Gastroesophageal sphincter (tissue), 3 donors: ENCODE measurements around the gene EHD3.

ENCODE experiments used
- CTCF ChIP-seq, 4 experiments: fragments of 200-600 bp in 2 of 4; fragments of 450-650 bp in 2 of 4; sonication (generic) in 1 of 4; IDR thresholded peaks; one replicate each; pipeline ENCODE4 v1.5.1; 2017 to 2019; ENCODE audit warnings: antibody characterized with exemption in 4 of 4, mild to moderate bottlenecking in 2 of 4, moderate library complexity in 2 of 4
- POLR2A ChIP-seq, 2 donors: fragments of 450-650 bp; IDR thresholded peaks; one replicate each; pipeline ENCODE4 v1.6.1; 2017; ENCODE audit warnings: antibody characterized with exemption in 2 of 2, mild to moderate bottlenecking in 2 of 2, moderate library complexity in 1 of 2
- POLR2AphosphoS5 ChIP-seq: sonication (generic); formaldehyde crosslinking; IDR thresholded peaks from one replicate; pipeline ENCODE4 v1.6.1; 2017; ENCODE audit warnings: antibody characterized with exemption

- TF ChIP-seq POLR2AphosphoS5 (no peak), POLR2A (IDR thresholded peaks at IDR 0.05) (no peak), CTCF (IDR thresholded peaks at IDR 0.05) (no peak)
Measured at GRCh38 chr2:31238126-31238905, 4.4 kb downstream of the EHD3 start.
